DOHH2 (cell line): ENCODE data around the gene AXIN1.
A peak's percentile ranks its signal among the peaks of the same experiment; 100 is the strongest.
"Not testable (repeated sequence)": the region's sequence is repeated elsewhere in the genome, so short reads cannot be mapped to it uniquely, and the experiment has no call there.

ENCODE experiments used
- H3F3A ChIP-seq: fragments of 200-600 bp; sonication (generic), shearing (Covaris generic); 2 replicates; pipeline ENCODE4 v1.6.0; 2016; ENCODE audit warnings: antibody characterized with exemption, mild to moderate bottlenecking; ENCODE audit not compliant: control insufficient read depth, insufficient read depth
- H3K27ac ChIP-seq: fragments of 200-600 bp; sonication (generic); 2 replicates; pipeline ENCODE4 v1.5.1; 2014; ENCODE audit warnings: low read depth, mild to moderate bottlenecking, low read length, moderate library complexity
- H3K27me3 ChIP-seq: fragments of 200-600 bp; sonication (generic); 2 replicates; pipeline ENCODE4 v1.6.1; 2014; ENCODE audit warnings: mild to moderate bottlenecking, low read length, mixed read lengths; ENCODE audit not compliant: control insufficient read depth
- H3K36me3 ChIP-seq: fragments of 200-600 bp; sonication (generic); 2 replicates; pipeline ENCODE4 v1.6.1; 2014; ENCODE audit warnings: mild to moderate bottlenecking, low read length, moderate library complexity, mixed read lengths; ENCODE audit not compliant: control insufficient read depth
- H3K4me1 ChIP-seq: fragments of 200-600 bp; sonication (generic); 2 replicates; pipeline ENCODE4 v1.6.1; 2014; ENCODE audit warnings: mild to moderate bottlenecking, low read length, mixed read lengths; ENCODE audit not compliant: control insufficient read depth
- H3K4me2 ChIP-seq: fragments of 200-600 bp; sonication (generic); 2 replicates; pipeline ENCODE4 v1.6.0; 2014; ENCODE audit warnings: mild to moderate bottlenecking, low read length, moderate library complexity
- H3K4me3 ChIP-seq: fragments of 200-600 bp; sonication (generic); 2 replicates; pipeline ENCODE4 v1.5.1; 2014; ENCODE audit warnings: mild to moderate bottlenecking, low read length, mixed read lengths
- H3K79me2 ChIP-seq: fragments of 200-600 bp; sonication (generic); 2 replicates; pipeline ENCODE4 v1.6.1; 2014; ENCODE audit warnings: mild to moderate bottlenecking, low read length, mixed read lengths; ENCODE audit not compliant: control insufficient read depth
- H3K9me2 ChIP-seq: fragments of 200-600 bp; sonication (generic); replicated peaks from 2 replicates; pipeline ENCODE4 v1.6.1; 2014; ENCODE audit warnings: mild to moderate bottlenecking, low read length, mixed read lengths; ENCODE audit not compliant: control insufficient read depth
- H3K9me3 ChIP-seq: fragments of 200-600 bp; sonication (generic); 2 replicates; pipeline ENCODE4 v1.6.1; 2014; ENCODE audit warnings: antibody characterized with exemption, low read length, mixed read lengths; ENCODE audit not compliant: control insufficient read depth, insufficient read depth
- H4K20me1 ChIP-seq: fragments of 200-600 bp; sonication (generic); 2 replicates; pipeline ENCODE4 v1.6.0; 2014; ENCODE audit warnings: low read depth, mild to moderate bottlenecking, antibody characterized with exemption, low read length, moderate library complexity; ENCODE audit not compliant: control insufficient read depth, insufficient read depth
- EZH2phosphoT487 ChIP-seq: fragments of 200-600 bp; sonication (generic); IDR thresholded peaks from 2 replicates; pipeline ENCODE4 v1.6.1; 2017; ENCODE audit warnings: borderline replicate concordance, mild to moderate bottlenecking, antibody characterized with exemption, low read length, moderate library complexity, mixed read lengths
- TF ChIP-seq, protein P1 (sequence below): fragments of 200-600 bp; sonication (generic); IDR thresholded peaks from one replicate; pipeline ENCODE4 v1.5.1; 2014; ENCODE audit warnings: antibody characterized with exemption, mild to moderate bottlenecking, low read depth, low read length; ENCODE audit not compliant: poor library complexity, severe bottlenecking

Gene AXIN1

DNA sequence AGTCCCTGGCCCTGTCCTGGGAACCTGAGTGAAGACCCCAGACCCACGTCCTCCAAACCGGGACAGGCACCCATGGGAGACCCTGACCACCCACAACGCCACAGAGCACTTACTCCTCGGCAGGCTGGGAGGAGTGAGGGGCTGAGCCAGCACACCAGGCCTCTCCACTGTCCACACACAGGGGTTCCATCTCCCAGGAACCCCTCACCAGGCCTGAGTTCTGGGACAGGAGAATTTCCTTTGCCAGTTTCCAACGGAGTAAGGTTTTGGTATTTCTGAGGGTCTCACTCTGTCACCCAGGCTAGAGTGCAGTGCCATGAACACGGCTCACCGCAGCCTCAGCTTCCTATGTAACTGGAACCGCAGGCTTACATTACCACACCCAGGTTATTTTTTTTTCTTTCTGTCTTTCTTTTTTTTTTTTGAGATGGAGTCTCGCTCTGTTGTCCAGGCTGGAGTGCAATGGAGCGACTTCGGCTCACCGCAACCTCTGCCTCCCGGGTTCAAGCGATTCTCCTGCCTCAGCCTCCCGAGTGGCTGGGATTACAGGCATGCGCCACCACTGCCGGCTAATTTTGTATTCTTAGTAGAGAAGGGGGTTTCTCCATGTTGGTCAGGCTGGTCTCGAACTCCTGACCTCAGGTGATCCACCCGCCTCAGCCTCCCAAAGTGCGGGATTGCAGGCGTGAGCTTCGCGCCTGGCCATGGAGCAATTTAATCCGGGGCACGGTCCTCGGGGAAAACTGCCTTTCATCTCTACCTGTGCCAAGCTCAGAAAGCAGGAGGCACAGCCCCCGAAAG, 27.6 kb upstream of the AXIN1 start:
- TF ChIP-seq, protein P1, sequence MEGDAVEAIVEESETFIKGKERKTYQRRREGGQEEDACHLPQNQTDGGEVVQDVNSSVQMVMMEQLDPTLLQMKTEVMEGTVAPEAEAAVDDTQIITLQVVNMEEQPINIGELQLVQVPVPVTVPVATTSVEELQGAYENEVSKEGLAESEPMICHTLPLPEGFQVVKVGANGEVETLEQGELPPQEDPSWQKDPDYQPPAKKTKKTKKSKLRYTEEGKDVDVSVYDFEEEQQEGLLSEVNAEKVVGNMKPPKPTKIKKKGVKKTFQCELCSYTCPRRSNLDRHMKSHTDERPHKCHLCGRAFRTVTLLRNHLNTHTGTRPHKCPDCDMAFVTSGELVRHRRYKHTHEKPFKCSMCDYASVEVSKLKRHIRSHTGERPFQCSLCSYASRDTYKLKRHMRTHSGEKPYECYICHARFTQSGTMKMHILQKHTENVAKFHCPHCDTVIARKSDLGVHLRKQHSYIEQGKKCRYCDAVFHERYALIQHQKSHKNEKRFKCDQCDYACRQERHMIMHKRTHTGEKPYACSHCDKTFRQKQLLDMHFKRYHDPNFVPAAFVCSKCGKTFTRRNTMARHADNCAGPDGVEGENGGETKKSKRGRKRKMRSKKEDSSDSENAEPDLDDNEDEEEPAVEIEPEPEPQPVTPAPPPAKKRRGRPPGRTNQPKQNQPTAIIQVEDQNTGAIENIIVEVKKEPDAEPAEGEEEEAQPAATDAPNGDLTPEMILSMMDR = no peak
- no peak for TF ChIP-seq EZH2phosphoT487
- peak overlapping the region; percentile 91 for H3K4me3 ChIP-seq
- H3K9me2 ChIP-seq = no peaks in the 10 kb centered on the region
- H3K27me3 ChIP-seq = no peaks in the 10 kb centered on the region
- H3F3A ChIP-seq = peaks cover 22% of the 10 kb centered on the region
- peaks cover 5% of the 10 kb centered on the region; the same call in 1 of the 2 replicates for H4K20me1 ChIP-seq
- no peak overlapping the region for H3K27ac ChIP-seq
- H3K4me1 ChIP-seq = peaks cover 23% of the 10 kb centered on the region
- H3K4me2 ChIP-seq = peak overlapping the region; percentile 94
- H3K36me3 ChIP-seq = peaks cover 19% of the 10 kb centered on the region
- H3K9me3 ChIP-seq = no peaks in the 10 kb centered on the region
- peaks cover 40% of the 10 kb centered on the region for H3K79me2 ChIP-seq

DNA sequence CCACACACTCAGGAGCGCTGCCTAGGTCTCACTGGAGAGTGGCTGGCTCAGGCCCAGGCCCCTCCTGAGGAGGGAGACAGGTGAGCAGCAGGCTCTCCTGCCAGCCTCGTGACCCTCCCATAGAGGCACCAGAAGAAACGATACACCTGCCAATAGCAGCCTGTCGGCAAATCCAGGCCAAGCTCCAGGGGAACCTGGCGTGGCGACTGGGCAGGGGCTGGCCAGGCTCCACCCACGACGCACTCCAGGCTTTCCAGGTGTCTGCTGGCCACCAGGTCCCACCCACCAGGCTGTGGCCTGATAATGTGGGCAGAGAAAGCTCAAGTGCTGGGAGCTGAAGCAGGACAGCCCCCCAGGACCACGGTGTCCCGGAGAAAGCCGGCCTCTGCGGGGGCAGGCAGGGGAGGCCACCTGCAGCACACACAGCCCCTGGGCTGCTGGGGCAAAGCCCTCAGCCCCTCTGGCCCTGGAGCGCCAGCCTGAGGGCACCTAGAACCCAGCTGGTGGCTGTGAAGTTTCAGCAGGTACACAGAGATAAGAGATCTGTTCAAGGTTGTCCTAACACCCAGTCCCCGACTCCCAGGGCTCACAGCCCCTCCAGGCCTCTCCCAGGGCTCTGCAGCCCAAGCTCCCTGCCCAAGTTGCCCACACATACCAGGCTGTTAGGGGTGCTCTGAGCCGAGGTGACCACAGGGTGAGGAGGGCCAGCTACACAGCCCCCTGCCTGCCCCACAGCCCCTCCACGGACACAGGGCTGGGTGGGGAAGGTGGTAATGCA, 26.8 kb upstream of the AXIN1 start:
- peaks cover 17% of the 10 kb centered on the region for H3K4me1 ChIP-seq
- TF ChIP-seq, protein P1 = no peak
- TF ChIP-seq EZH2phosphoT487 = no peak
- H3K36me3 ChIP-seq = peaks cover 26% of the 10 kb centered on the region
- H3K9me2 ChIP-seq = no peaks in the 10 kb centered on the region
- H3K4me2 ChIP-seq = no peak overlapping the region
- no peaks in the 10 kb centered on the region for H3K27me3 ChIP-seq
- H3F3A ChIP-seq = peaks cover 18% of the 10 kb centered on the region
- no peak overlapping the region for H3K4me3 ChIP-seq
- H3K9me3 ChIP-seq = no peaks in the 10 kb centered on the region
- peaks cover 40% of the 10 kb centered on the region for H3K79me2 ChIP-seq
- H3K27ac ChIP-seq = no peak overlapping the region
- peaks cover 5% of the 10 kb centered on the region; the same call in 1 of the 2 replicates for H4K20me1 ChIP-seq

DNA sequence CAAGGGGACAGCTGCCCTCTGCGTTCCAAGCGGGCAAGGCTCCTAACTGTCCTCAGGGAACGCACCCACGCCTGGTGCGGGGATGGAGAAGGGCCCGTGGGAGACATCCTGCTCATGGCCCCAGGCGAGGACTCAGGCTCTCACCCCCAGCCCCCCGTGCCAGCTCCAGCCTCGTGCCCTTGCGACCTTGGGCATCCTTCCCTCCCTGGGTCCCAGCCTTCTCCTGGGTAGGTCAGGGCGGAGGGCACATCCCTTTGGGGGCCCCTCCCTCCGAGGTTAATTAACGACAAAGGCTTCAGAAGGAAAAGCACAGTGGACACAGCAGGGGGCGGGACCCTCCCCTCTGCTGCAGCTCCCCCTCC, 26.3 kb upstream of the AXIN1 start:
- Histone ChIP-seq H3K9me2 (no peaks in the 10 kb centered on the region), H3K27ac (no peak overlapping the region), H3K4me1 (peaks cover 11% of the 10 kb centered on the region), H3K79me2 (peaks cover 37% of the 10 kb centered on the region), H3K4me3 (no peak overlapping the region), H3K9me3 (no peaks in the 10 kb centered on the region), H3K4me2 (no peak overlapping the region), H4K20me1 (peaks cover 5% of the 10 kb centered on the region; the same call in 1 of the 2 replicates), H3K36me3 (peaks cover 24% of the 10 kb centered on the region), H3F3A (peaks cover 12% of the 10 kb centered on the region), H3K27me3 (no peaks in the 10 kb centered on the region)
- TF ChIP-seq, protein P1 = no peak
- no peak for TF ChIP-seq EZH2phosphoT487

DNA sequence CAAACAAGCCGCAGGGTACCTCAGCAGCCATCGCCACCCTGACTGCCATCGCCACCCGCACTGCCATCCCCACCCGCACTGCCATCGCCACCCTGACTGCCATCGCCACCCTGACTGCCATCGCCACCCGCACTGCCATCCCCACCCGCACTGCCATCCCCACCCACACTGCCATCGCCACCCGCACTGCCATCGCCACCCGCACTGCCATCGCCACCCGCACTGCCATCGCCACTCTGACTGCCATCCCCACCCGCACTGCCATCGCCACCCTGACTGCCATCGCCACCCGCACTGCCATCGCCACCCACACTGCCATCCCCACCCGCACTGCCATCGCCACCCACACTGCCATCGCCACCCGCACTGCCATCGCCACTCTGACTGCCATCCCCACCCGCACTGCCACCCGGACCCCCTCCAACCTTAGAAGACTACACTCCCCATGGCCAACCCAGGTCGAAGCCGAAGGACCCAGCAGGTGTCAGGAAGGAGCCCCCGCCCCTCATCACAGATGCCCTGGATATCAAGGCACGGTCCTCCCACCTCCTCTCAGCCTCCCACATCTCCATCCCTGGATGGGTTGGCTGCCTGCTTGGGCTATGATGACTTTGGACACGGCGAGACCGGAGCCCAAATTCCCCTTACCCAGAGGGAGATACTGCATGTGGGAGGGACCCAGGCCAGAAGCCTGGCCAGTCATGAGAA, 25.7 kb upstream of the AXIN1 start:
- not testable (repeated sequence) for H3K9me2 ChIP-seq, H3K27me3 ChIP-seq, H3K27ac ChIP-seq, H3K4me1 ChIP-seq, H3K4me2 ChIP-seq, H3K4me3 ChIP-seq, H4K20me1 ChIP-seq, H3F3A ChIP-seq, H3K9me3 ChIP-seq
- Histone ChIP-seq H3K79me2 (peaks cover 37% of the 10 kb centered on the region), H3K36me3 (peaks cover 29% of the 10 kb centered on the region)
